ENCODE data around the gene ANKRD1.

The ANKRD1 gene

DNA sequence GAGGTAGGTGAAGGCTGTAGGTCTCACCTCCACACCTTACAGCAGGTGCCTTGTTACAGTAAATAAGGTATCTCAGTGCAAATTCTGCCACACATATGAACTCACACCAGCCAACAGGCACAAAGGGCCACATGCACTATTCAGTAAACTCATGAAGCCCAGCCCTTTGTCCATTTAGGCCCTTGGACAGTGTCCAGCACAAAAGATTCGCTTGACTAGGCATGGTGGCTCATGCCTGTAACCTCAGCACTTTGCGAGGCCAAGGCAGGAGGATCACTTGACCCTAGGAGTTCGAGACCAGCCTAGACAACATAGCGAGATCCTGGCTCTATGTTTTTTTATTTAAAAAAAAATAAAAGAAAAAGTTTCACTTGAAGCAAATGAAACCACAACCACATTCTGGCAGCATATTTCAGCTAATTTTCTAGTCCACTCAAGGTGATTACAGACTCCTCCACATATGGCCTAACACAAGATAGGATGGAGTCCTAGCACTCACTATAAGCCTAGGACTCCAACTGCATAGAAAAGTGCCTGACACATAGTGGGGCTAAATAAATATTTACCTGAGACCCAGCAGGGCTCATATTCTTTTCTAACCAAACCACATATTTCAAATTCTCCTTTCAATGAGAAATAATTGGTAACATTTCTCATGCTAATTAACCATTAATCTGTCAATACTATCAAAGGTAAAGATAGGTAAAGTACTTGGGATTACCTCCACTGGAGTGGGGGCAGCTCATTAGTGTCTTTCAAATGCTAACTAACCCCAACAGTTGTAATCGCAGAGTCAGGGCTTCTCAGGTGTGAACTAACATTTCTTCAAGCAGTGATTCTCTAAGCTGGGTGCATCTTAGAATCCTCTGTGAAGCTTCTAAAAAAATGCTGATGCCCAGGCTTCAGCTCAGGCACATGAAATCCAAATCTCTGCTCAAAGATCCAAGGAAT, 4.5 kb upstream of the ANKRD1 start:
- FAIRE-seq (no peak), DNase-seq (ENCODE audit: insufficient read length, low spot score) (no peak)
- no peak for TF ChIP-seq POLR2A (IDR thresholded peaks at IDR 0.05; ENCODE audit: low read depth, low read length)

GRCh38 chr10:90924552-90924951, 3.7 kb upstream of the ANKRD1 start:
- no peak for DNase-seq (ENCODE audit: insufficient read length, low spot score)
- TF ChIP-seq POLR2A (IDR thresholded peaks at IDR 0.05; ENCODE audit: low read depth, low read length) = no peak
- no peak for FAIRE-seq

GRCh38 chr10:90923111-90923731, 2.3 kb upstream of the ANKRD1 start:
- no peak for TF ChIP-seq POLR2A (IDR thresholded peaks at IDR 0.05; ENCODE audit: low read depth, low read length)
- no peak for FAIRE-seq
- DNase-seq (ENCODE audit: insufficient read length, low spot score) = no peak

DNA sequence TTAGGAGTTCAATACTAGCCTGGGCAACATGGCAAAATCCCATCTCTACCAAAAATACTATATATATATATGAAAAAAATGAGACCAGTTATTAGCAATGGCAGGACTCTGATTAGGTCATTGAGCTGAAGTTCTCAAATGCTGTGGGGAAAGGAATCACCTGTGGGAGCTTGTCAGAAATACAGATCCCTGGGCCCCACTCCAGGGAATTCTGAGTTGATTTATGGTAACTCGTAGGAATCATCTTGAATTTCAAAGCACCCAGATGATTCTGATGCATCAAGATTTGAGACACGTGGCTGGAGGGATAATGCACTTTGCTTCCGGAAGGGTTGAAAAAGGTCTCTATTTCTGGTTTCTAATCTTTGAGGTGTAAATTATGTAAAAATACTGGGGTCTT, 1.0 kb upstream of the ANKRD1 start:
- no peak for TF ChIP-seq POLR2A (IDR thresholded peaks at IDR 0.05; ENCODE audit: low read depth, low read length)
- FAIRE-seq (no peak), DNase-seq (ENCODE audit: insufficient read length, low spot score) (no peak)

DNA sequence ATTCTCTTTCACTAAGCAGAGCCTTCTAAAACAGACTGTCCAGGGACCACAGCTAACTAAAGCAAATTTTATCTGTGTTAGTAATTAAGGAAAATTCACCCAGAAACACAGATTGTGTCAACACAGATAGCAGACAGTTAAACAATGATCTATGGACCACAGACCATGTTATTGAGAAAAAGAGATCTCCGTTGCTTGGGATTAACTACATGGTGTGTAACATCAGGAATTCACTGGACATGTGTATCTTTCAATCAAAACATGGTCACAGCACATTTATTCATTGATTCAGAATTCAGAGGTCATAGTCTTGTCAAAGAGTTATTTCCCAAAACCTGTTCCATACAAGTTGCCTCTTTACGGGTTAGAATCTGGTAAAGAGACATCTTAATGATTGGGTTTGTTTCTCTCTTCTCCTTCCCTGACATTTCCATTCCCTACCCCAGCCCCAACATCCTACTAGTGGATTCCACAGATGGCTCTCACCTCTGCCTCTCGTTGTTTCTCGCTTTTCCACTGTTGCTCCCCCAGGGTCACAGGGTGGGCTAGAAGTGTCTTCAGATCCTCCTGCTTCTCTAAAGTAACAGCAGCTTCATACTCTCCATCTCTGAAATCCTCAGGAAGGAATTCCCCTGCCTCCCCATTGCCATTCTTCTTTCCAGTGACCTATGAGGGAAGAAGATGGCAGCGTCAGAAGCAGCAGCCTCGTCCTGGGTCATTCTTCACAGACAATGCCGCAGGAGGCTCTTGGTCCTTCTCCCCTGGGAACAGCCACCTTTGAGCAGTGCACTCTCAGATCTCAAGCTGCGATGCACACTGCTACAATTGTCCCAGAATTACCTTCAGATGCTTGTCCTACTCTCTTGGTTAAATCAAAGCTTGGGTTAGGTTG, 958 bp downstream of the ANKRD1 start:
- DNase-seq (ENCODE audit: insufficient read length, low spot score) (no peak), FAIRE-seq (peak; percentile 64)
- TF ChIP-seq POLR2A (IDR thresholded peaks at IDR 0.05; ENCODE audit: low read depth, low read length) = no peak

DNA sequence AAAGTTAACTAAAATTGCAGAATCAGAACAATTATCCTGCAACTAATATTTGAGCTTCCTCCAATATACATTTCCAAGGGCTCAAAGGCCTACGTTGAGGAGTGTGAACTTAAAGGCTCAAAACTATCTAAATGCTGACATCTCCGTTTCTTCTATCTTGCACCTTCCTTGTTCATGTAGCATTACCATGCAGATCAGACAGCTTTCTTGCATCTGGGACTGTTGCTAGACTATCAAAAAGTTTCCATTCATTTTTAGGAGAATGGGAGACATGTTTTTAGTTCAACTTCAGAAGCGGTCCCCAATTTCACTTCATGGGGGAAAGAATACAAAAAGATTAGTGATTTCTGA, 2.9 kb downstream of the ANKRD1 start:
- TF ChIP-seq POLR2A (IDR thresholded peaks at IDR 0.05; ENCODE audit: low read depth, low read length) = no peak
- FAIRE-seq (no peak), DNase-seq (ENCODE audit: insufficient read length, low spot score) (no peak)

- no peak for FAIRE-seq
- no peak for DNase-seq (ENCODE audit: insufficient read length, low spot score)
- TF ChIP-seq POLR2A (IDR thresholded peaks at IDR 0.05; ENCODE audit: low read depth, low read length) = no peak
These were observed 3.5 kb downstream of the ANKRD1 start for GRCh38 chr10:90917238-90917967.

DNA sequence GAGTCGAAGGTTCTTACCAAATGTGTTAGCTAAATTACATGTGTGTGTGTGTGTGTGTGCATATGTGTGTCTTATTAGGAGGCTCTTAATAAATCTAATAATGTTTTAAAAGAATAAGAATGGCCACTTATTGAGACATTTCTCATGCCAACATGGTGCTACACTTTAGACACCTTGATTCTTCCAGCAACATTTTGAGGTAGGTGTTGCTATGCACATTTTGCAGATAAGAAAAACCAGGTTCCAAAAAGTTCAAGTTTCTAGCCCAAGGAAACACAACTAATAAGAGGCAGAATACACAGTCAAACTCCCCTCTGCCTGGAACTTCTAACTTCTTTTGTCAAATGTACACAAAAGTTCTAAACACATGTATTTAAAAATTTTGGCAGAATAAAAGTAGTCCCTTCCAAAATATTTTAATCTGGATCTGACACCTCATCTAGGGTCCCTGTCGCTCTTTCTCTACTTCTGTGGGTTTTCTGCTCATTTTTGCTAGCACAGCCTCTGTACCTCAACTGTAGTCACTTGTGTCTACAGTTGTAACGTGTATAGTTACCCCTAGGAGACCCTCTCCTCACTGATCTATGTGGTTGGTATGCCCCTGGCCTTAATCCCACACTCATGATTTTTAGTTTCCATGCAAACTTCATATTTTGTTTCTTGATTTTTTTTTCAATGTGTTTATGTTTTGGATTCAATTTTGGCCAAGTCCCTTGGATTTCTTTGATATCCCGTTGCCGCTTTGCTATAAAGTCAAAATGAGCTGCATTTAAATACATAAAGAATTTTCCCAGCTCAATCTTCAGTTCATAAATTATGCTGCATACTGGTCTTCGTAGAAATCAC, 4.3 kb downstream of the ANKRD1 start:
- FAIRE-seq (no peak), DNase-seq (ENCODE audit: insufficient read length, low spot score) (no peak)
- TF ChIP-seq POLR2A (IDR thresholded peaks at IDR 0.05; ENCODE audit: low read depth, low read length) = no peak

- FAIRE-seq (no peak), DNase-seq (ENCODE audit: insufficient read length, low spot score) (no peak)
- no peak for TF ChIP-seq POLR2A (IDR thresholded peaks at IDR 0.05; ENCODE audit: low read depth, low read length)
These were observed 5.2 kb downstream of the ANKRD1 start for GRCh38 chr10:90915766-90916075.

- no peak for TF ChIP-seq POLR2A (IDR thresholded peaks at IDR 0.05; ENCODE audit: low read depth, low read length)
- FAIRE-seq (no peak), DNase-seq (ENCODE audit: insufficient read length, low spot score) (no peak)
These were observed 5.7 kb downstream of the ANKRD1 start for GRCh38 chr10:90914992-90915765.

DNA sequence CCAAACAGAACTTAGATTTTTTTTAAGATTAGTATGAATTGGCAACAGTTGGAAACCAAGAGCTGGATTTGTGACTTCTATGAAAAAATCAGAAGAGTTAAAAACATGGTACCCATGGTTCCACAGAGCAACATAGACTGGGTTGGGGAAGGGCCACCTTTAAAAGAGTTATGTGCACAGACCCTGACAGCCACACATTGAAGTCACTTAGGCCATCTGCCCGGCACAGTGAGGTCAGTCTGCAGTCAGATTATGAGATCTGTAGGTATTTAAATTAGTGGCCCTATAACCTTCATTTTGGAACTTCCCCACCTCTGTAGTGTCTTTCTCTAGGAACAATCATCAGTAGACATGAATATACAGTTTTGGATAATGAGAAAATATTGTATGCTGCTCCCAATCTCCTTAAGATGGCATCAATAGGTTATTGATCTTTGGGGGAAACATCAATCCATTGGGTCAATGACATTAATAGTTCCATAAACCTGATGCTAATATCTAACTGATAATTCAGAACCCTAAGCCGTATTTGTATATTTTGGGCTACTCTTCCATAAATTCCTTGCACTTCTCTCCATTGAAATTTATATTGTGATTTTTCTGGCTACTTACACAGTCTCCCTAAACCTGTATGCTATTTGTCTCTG, 7.0 kb downstream of the ANKRD1 start:
- DNase-seq (ENCODE audit: insufficient read length, low spot score) (no peak), FAIRE-seq (no peak)
- TF ChIP-seq POLR2A (IDR thresholded peaks at IDR 0.05; ENCODE audit: low read depth, low read length) = no peak
